Right atrium auricular region (tissue), 2 donors: ENCODE results near the gene SLC6A1. TPM values are rescaled to one million over a fixed set of nuclear protein-coding genes. Genes with fewer than 3 reads are reported as not detected.

Experiments used
- DNase-seq: peaks from one replicate; pipeline ENCODE4 v3.0.0-alpha.2; 2019; ENCODE audit warnings: low spot score
- H3K27ac ChIP-seq, 2 donors: fragments of 200-600 bp; sonication (generic); 1 replicate in 1 of 2; 2 replicates in 1 of 2; pipeline ENCODE4 v1.5.1; 2016 to 2019
- H3K27me3 ChIP-seq, 2 donors: fragments of 200-600 bp; sonication (generic); one replicate each; pipeline versions ENCODE4 v1.5.1 to v1.6.0; 2017 to 2019
- H3K36me3 ChIP-seq: fragments of 200-600 bp; sonication (generic); one replicate; pipeline ENCODE4 v1.5.1; 2016
- H3K4me1 ChIP-seq, 2 donors: fragments of 200-600 bp; sonication (generic); one replicate each; pipeline versions ENCODE4 v1.5.1 to v1.6.0; 2017 to 2019
- H3K4me3 ChIP-seq, 2 donors: fragments of 200-600 bp; sonication (generic); 1 replicate in 1 of 2; 2 replicates in 1 of 2; pipeline ENCODE4 v1.5.1; 2017 to 2019; ENCODE audit warnings: mild to moderate bottlenecking in 1 of 2, moderate library complexity in 1 of 2
- H3K9me3 ChIP-seq, 2 donors: fragments of 200-600 bp; sonication (generic); one replicate each; pipeline ENCODE4 v1.5.1; 2019
- CTCF ChIP-seq, 2 donors: fragments of 200-600 bp; sonication (generic); IDR thresholded peaks; one replicate each; pipeline ENCODE4 v1.5.1; 2019; ENCODE audit warnings: antibody characterized with exemption in 2 of 2
- total RNA-seq, 2 donors: library from RNA; depleted of rRNA; stranded (reverse); fragments of >200 nt; gene quantifications; one replicate each; pipeline ENCODE4 v1.1.0, GENCODE V29; 2016

Gene SLC6A1
- total RNA-seq, 2 donors from 2014 or later, result 1.3 to 4.1 TPM

GRCh38 chr3:10976770-10977169 lies 15.8 kb upstream of the SLC6A1 start:
- no peaks in the 10 kb centered on the region for H3K36me3 ChIP-seq
- DNase-seq, result no peak
- H3K4me3 ChIP-seq, result no peak overlapping the region
- H3K27ac ChIP-seq, result no peak overlapping the region
- no peaks in the 10 kb centered on the region for H3K9me3 ChIP-seq
- H3K27me3 ChIP-seq, result no peaks in the 10 kb centered on the region
- TF ChIP-seq CTCF (IDR thresholded peaks at IDR 0.05), result no peak
- H3K4me1 ChIP-seq, result peaks cover 0 to 8% of the 10 kb centered on the region in 2 donors

GRCh38 chr3:10977892-10978510 lies 14.5 kb upstream of the SLC6A1 start:
- Histone ChIP-seq H3K4me3 (no peak overlapping the region), H3K27ac (no peak overlapping the region), H3K36me3 (no peaks in the 10 kb centered on the region), H3K9me3 (no peaks in the 10 kb centered on the region), H3K27me3 (no peaks in the 10 kb centered on the region), H3K4me1 (peaks cover 0 to 20% of the 10 kb centered on the region in 2 donors)
- TF ChIP-seq CTCF (IDR thresholded peaks at IDR 0.05), result no peak
- no peak for DNase-seq

- peaks cover 0 to 23% of the 10 kb centered on the region in 2 donors for H3K4me1 ChIP-seq
- H3K27ac ChIP-seq, result no peak overlapping the region
- TF ChIP-seq CTCF (IDR thresholded peaks at IDR 0.05), result no peak
- no peaks in the 10 kb centered on the region for H3K36me3 ChIP-seq
- no peaks in the 10 kb centered on the region for H3K27me3 ChIP-seq
- DNase-seq, result no peak
- no peaks in the 10 kb centered on the region for H3K9me3 ChIP-seq
- H3K4me3 ChIP-seq, result no peak overlapping the region
Observed at GRCh38 chr3:10978956-10979355, 13.6 kb upstream of the SLC6A1 start.

- no peaks in the 10 kb centered on the region for H3K36me3 ChIP-seq
- no peaks in the 10 kb centered on the region for H3K9me3 ChIP-seq
- no peak for TF ChIP-seq CTCF (IDR thresholded peaks at IDR 0.05)
- H3K27ac ChIP-seq, result no peak overlapping the region
- peaks cover 0 to 23% of the 10 kb centered on the region in 2 donors for H3K4me1 ChIP-seq
- H3K27me3 ChIP-seq, result no peaks in the 10 kb centered on the region
- H3K4me3 ChIP-seq, result no peak overlapping the region
- DNase-seq, result no peak
Observed at GRCh38 chr3:10980312-10980711, 12.2 kb upstream of the SLC6A1 start.

- Histone ChIP-seq H3K27ac (no peak overlapping the region), H3K36me3 (no peaks in the 10 kb centered on the region), H3K4me3 (no peak overlapping the region), H3K4me1 (peaks cover 0 to 23% of the 10 kb centered on the region in 2 donors), H3K27me3 (no peaks in the 10 kb centered on the region), H3K9me3 (no peaks in the 10 kb centered on the region)
- TF ChIP-seq CTCF (IDR thresholded peaks at IDR 0.05), result no peak
- DNase-seq, result no peak
Observed at GRCh38 chr3:10981031-10981430, 11.5 kb upstream of the SLC6A1 start.

GRCh38 chr3:10981961-10982360 lies 10.6 kb upstream of the SLC6A1 start:
- Histone ChIP-seq H3K4me3 (no peak overlapping the region), H3K27me3 (no peaks in the 10 kb centered on the region), H3K4me1 (peaks cover 0 to 23% of the 10 kb centered on the region in 2 donors), H3K9me3 (no peaks in the 10 kb centered on the region), H3K36me3 (no peaks in the 10 kb centered on the region), H3K27ac (no peak overlapping the region)
- no peak for TF ChIP-seq CTCF (IDR thresholded peaks at IDR 0.05)
- no peak for DNase-seq
